ENCODE results near the gene MAP3K20.

MAP3K20 gene

DNA sequence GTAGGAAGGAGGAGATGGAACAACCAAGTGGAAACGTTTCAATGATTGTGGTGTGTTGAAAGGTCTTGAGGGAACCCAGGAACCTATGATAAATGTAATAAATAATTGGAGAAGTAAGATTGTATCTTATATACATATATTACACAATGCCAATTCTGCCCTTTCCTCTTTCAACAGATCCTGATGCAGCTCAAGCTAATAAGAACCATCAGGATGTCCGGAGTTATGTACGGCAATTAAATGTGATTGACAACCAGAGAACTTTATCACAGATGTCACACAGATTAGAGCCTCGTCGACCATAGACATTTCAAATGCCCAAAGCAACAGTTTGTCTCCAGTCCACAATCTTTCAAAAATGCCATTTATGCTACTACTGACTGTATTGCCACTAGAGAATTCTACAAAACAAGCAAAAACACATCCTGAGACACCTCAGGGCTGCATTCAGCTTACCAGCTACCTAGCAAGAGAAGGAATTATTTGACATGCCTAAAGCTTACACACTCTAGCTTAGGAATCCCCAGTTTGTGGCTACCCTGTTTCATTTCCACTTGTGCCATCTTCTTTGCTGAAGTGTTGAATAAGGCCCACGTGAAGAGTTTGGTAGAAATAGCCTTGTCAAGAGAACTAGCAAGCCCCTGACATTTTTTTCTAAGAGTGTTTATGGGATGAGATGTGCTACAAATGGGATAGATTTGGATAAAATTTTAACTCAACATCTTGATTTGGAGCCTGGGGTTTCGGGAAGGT is 24.0 kb upstream of the MAP3K20 start:
- no peak for DNase-seq

DNA sequence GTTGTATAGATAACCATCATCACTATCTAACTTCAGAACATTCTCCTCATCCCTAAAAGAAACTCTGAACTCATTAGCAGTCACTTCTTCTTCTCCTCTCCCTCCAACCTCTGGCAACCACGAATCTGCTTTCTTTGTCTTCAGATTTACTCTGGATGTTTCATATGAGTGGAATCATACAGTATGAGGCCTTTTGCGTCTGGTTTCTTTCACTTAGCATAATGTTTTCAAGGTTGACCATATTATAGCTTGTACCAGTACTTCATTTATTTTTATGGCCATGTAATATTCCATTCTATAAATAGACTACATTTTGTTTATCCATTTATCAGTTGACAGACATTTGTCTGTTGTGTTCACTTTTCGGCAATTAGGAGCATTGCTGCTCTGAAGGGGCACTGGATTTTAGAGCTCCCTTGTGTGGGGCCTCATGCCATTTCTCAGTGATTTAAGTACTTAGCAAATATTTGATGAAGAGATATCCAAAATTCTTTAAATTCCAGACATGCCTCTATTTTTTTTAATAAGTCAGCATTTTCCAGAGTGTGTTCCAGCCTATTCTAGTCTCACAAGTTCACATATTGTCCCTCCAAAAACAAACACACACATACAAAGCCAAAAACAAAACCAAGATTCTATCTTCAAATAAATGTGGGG is 22.5 kb upstream of the MAP3K20 start:
- no peak for DNase-seq

DNA sequence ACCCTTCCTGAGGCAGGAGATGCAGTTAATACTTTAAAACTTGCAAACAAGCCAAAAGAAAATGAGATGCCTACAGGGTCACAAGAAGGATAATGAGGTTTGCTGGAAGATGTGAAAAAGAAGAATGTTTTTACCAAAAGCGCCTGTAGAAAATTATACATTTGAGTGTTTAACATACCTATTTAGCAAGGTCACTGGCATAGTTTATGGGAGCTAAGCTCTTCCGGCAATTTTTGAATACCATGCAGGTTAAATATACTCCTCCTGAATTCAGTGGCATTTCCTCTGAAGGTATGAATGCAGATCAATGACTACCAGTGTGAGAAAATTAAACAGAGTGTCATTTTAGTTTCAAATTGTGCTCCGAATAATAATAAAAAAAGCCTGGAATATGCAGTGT is 21.2 kb upstream of the MAP3K20 start:
- DNase-seq = no peak

DNA sequence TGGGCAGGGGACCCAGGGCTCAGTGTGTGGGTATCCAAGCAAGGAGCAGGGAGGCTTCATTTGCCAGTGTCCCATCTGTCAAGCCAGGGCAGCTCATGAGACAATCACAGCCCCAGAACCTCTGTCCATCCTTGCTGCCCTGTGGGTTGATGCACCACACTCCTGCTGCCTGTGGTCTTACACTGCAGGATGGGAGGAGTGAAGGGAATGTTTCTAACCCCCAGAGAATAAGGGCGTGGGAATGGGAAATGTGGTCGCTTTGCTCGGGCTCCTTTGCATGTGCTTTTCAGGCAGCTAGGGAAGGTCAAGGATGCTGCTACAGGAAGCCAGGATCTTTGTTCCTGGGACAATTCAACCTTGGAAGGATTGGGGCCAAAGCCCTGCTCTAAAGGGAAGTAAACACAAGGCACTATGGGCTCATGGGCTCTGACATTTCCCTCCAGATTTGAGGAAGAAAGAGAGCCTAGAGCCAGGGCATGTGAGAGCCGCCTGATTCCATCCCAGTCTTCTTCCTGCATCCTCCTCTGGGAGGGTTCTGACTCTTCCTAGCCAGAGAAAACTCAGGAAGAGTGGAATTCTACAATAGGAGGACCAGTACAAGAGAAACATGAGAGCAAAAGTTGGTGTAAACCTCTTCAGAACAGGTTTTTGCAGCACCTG is 18.8 kb upstream of the MAP3K20 start:
- DNase-seq = no peak

DNA sequence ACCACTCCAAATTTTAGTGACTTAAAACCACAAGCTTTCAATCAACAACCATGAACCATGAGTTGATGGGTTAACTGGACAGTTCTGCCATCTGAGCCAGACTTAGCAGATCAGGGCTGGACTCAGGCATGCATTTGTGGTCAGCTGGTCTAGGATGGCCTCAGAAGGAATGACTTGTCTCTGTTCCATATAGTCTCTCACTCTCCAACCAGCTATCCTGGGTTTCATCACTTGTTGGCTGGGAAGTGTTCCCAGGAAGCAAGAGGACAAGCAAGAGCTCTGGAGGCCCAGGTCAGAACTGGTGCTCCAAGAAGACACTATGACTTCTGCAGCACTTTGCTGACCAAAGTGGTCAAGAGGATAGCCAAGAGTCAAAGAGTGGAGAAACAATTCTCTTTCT is 17.5 kb upstream of the MAP3K20 start:
- no peak for DNase-seq

- no peak for DNase-seq
Observed at GRCh38 chr2:173058673-173059072, 17.0 kb upstream of the MAP3K20 start.

GRCh38 chr2:173059292-173059691 is 16.4 kb upstream of the MAP3K20 start:
- DNase-seq = no peak

GRCh38 chr2:173059971-173060461 is 15.6 kb upstream of the MAP3K20 start:
- DNase-seq = no peak

GRCh38 chr2:173062801-173063200 is 12.8 kb upstream of the MAP3K20 start:
- no peak for DNase-seq

DNA sequence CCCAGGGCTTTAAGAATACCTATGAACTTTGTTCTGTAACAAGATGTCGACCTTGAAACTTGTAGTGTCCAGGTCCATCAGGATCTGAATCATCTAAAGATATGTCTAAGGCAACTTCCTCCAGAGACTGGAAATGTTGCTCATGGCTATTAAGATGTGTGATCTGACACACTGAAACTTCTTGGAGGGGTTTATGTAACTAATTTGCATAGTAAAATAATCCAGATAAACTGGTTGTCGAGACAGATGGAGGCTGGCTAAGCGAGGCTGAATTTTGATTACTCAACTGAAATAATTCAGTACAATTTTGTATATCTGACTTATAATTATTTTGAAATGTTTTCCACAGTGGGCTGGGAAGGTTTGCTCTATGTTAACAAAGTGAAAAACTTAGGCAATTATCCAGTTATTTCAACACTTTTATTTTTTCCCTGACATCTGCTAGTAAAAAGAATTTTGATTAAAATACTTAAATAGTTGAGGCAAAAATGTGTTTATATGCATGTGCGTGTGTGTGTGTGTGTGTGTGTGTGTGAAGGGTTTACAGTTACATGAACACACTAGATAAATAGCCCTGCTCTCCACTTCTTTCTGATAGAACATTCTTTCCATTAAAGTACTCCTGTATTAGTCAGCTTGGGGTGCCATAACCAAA is 11.4 kb upstream of the MAP3K20 start:
- no peak for DNase-seq

DNA sequence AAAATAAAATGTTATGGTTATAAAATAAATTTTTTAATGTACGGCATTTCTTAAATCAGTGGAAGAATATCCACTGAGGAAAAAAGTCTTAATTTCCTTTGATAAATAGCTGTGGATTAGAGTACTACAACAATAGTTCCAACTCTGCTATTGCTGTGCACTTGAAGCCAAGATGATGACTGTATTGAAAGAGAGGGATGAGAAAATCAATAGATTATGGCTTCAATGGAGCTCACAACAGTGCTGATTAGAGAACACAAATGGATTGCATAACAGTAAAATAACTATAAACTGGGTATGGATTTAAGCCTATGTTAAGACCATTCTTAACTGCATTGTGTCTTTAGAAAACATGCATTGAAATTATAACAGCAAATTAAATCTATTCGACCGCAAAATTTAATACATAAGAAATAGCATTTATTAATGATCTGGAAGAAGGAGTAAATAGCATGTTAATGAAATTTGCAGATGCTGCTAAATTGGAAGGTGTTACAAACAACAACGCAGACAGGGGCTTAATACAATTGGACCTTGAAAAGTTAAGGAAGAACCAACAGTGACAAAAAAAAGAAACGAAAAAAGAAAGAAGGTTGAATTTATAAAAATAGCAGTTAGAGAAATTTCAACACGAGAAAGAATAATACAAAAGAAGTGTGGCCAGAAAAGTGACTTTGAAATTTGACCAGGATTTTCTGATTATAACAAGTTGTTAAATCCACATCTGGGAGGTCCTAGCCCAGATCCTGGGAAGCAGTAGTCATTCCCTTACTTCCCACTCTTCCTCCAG is 8.6 kb upstream of the MAP3K20 start:
- DNase-seq = no peak

DNA sequence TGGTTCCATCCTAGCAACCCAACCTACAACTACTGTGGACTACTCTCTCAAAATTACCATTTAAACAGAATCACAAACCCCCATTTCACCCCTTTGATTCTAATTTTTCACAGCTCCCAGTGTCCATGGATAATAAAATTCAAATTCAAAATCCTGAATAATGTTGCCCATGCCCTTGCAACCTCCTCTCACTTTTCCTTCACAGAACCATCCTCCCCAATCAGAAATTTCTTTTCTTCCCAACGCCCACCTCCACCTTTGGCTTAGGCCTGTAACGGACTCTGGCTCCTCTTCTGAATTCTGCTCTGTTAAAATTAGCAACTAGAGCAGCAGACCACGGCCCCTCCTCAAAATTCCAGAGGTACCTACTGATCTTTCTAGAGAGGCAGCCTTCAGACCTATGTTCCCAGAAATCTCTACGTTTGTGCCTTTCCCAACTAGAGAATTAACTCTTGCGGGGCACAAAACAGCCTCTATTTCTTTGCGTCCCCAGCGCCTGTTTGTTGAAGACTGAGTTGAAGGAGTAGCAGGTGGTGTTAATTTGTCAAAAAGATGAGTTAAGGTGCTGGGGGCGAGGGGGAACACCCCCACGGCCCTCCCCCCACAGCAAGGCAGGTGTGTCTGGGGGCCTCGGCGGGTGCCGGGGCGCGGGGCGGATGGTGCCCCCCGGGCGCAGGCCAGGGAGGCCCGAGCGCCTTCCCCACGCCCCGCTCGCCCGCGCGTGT is 428 bp upstream of the MAP3K20 start:
- DNase-seq = no peak

GRCh38 chr2:173076581-173077345 is 1.1 kb downstream of the MAP3K20 start:
- no peak for DNase-seq

DNA sequence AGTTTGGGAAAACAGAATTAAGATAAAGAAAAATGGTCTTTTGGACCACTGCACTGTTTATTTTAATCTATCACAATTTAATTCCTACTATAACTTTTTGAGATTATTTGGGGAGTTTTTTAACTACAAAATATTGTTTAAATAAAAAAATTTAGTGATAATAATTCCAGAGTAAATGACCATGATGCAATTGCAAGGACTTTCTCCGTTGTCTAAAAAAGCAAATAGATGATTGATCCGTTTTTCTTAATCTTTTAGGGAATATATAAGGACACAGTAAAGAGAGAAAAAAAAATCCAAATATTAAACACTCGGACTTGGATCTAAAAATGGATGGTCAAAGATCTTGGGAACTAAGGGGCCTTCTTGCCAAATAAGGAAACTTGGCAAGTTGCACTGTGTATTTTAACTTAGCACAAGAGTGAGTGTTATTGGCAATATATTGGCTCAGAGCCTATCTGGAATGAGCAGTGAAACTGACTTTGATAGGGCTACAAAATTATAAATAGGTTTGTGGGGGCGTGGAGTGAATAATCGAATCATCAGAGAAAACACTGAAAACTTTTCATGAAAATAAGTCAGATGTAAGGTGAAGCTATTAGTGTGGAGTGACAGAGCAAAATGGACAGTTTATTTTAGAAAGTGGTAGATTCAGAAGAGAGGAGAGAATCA is 2.0 kb downstream of the MAP3K20 start:
- DNase-seq = no peak

DNA sequence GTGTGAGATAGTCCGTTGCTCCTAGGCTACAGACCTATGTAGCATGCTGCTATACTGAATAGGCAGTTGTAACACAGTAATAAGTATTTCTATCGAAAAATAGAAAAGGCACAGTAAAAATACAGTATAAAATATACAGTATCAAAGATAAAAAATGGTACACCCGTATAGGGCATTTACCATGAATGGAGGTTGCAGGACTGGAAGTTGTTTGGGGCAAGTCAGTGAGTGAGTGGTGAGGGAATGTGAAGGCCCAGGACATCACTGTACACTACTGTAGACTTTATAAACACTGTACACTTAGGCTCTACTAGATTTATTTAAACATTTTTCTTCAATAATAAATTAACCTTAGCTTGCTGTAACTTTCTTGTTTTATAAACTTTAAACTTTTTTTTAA is 3.5 kb downstream of the MAP3K20 start:
- no peak for DNase-seq

DNA sequence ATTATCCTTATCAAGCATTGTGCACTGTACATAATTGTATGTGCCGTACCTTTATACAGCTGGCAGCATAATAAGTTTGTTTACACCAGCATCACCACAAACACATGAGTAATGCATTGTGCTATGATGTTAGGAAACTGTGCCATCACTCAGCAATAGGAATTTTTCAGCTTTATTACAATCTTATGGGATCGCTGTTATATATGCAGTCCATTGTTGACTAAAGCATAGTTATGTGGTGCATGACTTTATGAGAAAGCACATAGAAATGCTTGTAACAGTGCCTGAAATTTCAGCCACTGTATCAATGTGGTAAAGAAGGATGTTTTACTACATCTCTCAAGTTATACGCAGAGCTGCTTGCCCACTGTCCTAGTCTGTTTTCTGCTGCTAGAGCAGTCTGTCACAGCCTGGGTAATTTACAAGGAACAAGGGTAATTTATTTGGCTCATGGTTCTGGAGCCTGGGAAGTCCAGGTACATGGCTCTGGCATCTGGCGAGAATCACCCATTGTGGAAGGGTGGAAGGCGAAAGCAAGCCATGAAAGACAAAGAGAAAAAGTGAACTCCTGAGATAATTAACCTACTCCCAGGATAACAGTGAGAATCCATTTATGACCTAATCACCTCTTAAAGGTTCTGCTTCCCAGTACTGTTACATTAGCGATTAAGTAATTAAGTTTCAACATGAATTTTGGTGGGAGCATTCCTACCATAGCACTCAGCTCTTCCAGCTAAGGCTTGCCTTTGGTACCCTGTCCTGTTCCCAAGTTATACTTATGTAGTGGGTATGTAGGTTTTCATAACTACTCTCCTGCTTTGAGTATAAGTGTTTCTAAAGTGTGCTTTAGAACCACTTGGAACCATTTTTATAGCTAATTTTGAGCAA is 4.6 kb downstream of the MAP3K20 start:
- DNase-seq = peak; percentile 92

GRCh38 chr2:173086518-173087213 is 11.0 kb downstream of the MAP3K20 start:
- no peak for DNase-seq

DNA sequence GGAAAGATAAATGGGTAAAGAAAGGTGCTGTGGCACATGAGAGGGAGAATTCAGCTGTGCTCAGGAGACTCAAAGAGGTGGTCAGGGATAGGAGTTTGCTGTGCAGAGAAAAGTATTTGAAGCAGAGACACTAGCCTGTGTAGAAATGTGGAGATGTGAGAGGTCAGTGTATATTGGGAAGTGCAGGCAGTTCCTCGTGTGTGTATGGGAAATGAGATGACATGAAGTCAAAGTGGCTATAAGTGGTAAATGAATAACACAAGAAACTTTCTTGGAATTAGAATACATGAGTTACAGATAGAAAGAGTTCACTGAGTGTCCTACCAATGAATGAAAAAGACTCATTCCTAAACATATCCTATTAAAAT is 11.6 kb downstream of the MAP3K20 start:
- no peak for DNase-seq
